ENCODE data around the gene SEZ6. TPM values are rescaled to one million over a fixed set of nuclear protein-coding genes. Genes with fewer than 3 reads are reported as not detected.

Gene SEZ6
- total and polyA plus RNA-seq, 8 donors, result under 0.01 to 21.4 (median 0.37) TPM; not detected in 2

GRCh38 chr17:29022074-29022473, 16.2 kb upstream of the SEZ6 start:
- peaks cover 0 to 64% (median 45%) of the 10 kb centered on the region in 3 donors for H3K27me3 ChIP-seq
- no peak overlapping the region for H3K27ac ChIP-seq
- no peak overlapping the region for H3K4me3 ChIP-seq
- H3K4me1 ChIP-seq, result peaks cover 7 to 12% (median 9%) of the 10 kb centered on the region in 4 donors
- no peaks in the 10 kb centered on the region for H3K9me3 ChIP-seq
- H3K36me3 ChIP-seq, result no peaks in the 10 kb centered on the region
- WGBS, 5 donors, result 84 to 91% (median 88%) methylated on average over 7 of the region's 7 CpGs
- intact Hi-C loops (cut with DNase I; ENCODE audit: low total_unique reads), result no loop called here
- TF ChIP-seq POLR2A (IDR thresholded peaks at IDR 0.05), result no peak
- TF ChIP-seq CTCF (IDR thresholded peaks at IDR 0.05), result no peak
- no peak for TF ChIP-seq POLR2AphosphoS5 (IDR thresholded peaks at IDR 0.05)
- TF ChIP-seq EP300 (IDR thresholded peaks at IDR 0.05), result no peak
- DNase-seq, result no peak

- H3K27ac ChIP-seq, result no peak overlapping the region
- peaks cover 7 to 12% (median 9%) of the 10 kb centered on the region in 4 donors for H3K4me1 ChIP-seq
- no peak for TF ChIP-seq POLR2AphosphoS5 (IDR thresholded peaks at IDR 0.05)
- TF ChIP-seq POLR2A (IDR thresholded peaks at IDR 0.05), result no peak
- no peak for TF ChIP-seq EP300 (IDR thresholded peaks at IDR 0.05)
- TF ChIP-seq CTCF (IDR thresholded peaks at IDR 0.05), result no peak
- H3K9me3 ChIP-seq, result no peaks in the 10 kb centered on the region
- DNase-seq, result no peak
- 67 to 75% (median 71%) methylated on average over 7 of the region's 7 CpGs for WGBS, 5 donors
- intact Hi-C loops (cut with DNase I; ENCODE audit: low total_unique reads), result no loop called here
- peaks cover 0 to 70% (median 48%) of the 10 kb centered on the region in 3 donors for H3K27me3 ChIP-seq
- H3K4me3 ChIP-seq, result no peak overlapping the region
- H3K36me3 ChIP-seq, result no peaks in the 10 kb centered on the region
These were observed 15.4 kb upstream of the SEZ6 start for GRCh38 chr17:29021226-29021625.

- intact Hi-C loops (cut with DNase I; ENCODE audit: low total_unique reads), result no loop called here
- Histone ChIP-seq H3K9me3 (no peaks in the 10 kb centered on the region), H3K27ac (no peak overlapping the region), H3K4me3 (no peak overlapping the region), H3K27me3 (peaks cover 0 to 77% (median 53%) of the 10 kb centered on the region in 3 donors), H3K36me3 (no peaks in the 10 kb centered on the region), H3K4me1 (peaks cover 7 to 12% (median 9%) of the 10 kb centered on the region in 4 donors)
- WGBS, 5 donors, result 66 to 79% (median 75%) methylated on average over 8 of the region's 8 CpGs
- TF ChIP-seq CTCF (IDR thresholded peaks at IDR 0.05) (no peak), POLR2A (IDR thresholded peaks at IDR 0.05) (no peak), POLR2AphosphoS5 (IDR thresholded peaks at IDR 0.05) (no peak), EP300 (IDR thresholded peaks at IDR 0.05) (no peak)
- no peak for DNase-seq
These were observed 14.7 kb upstream of the SEZ6 start for GRCh38 chr17:29020576-29020975.

- intact Hi-C loops (cut with DNase I; ENCODE audit: low total_unique reads), result no loop called here
- no peaks in the 10 kb centered on the region for H3K36me3 ChIP-seq
- no peak for TF ChIP-seq EP300 (IDR thresholded peaks at IDR 0.05)
- no peak for TF ChIP-seq CTCF (IDR thresholded peaks at IDR 0.05)
- TF ChIP-seq POLR2AphosphoS5 (IDR thresholded peaks at IDR 0.05), result no peak
- TF ChIP-seq POLR2A (IDR thresholded peaks at IDR 0.05), result no peak
- no peak overlapping the region for H3K27ac ChIP-seq
- peaks cover 0 to 82% (median 49%) of the 10 kb centered on the region in 3 donors for H3K27me3 ChIP-seq
- H3K4me1 ChIP-seq, result peaks cover 7 to 12% (median 9%) of the 10 kb centered on the region in 4 donors
- DNase-seq, result peak; percentile 31 to 53
- WGBS, 5 donors, result 3 to 13% (median 6%) methylated on average over 17 to 39 of the region's 39 CpGs
- no peaks in the 10 kb centered on the region for H3K9me3 ChIP-seq
- H3K4me3 ChIP-seq, result peak overlapping the region in 2 of 4 donors; percentile 9 to 38
These were observed 13.8 kb upstream of the SEZ6 start for GRCh38 chr17:29019475-29020181.

Measured in stomach (tissue), 9 donors.